MCF 10A (cell line): Measurements from ENCODE around the gene COLEC12. TPM values are rescaled to one million over a fixed set of nuclear protein-coding genes. Genes with fewer than 3 reads are reported as not detected.

ENCODE experiments used
- BruUV-seq: library from RNA; stranded (reverse); fragments of 400-500 nt; replicated peaks from 2 replicates; lab custom pipeline; 2021; lab: Mats Ljungman, UMichigan
- CTCF ChIA-PET: fragments of 300-600 bp; sonication (Branson Sonifier 250); formaldehyde crosslinking; extraction: SDS; loops from one replicate; lab custom pipeline; 2021; ENCODE audit warnings: antibody characterized with exemption, inconsistent platforms; lab: Yijun Ruan, JAX
- POLR2A ChIA-PET: fragments of 300-600, 350-650 bp; sonication (Branson Sonifier 250); formaldehyde crosslinking; extraction: SDS; loops from one replicate; lab custom pipeline; 2020; ENCODE audit warnings: antibody characterized with exemption, inconsistent platforms; lab: Yijun Ruan, JAX
- DNase-seq: peaks from one replicate; pipeline ENCODE4 v3.0.0-alpha.2; 2018; ENCODE audit not compliant: unreplicated experiment
- H3K27ac Mint-ChIP-seq: one replicate; pipeline ENCODE4 v1.8.0; 2022; ENCODE audit warnings: mild to moderate bottlenecking, low read depth, mixed read lengths; ENCODE audit not compliant: unreplicated experiment
- H3K27me3 Mint-ChIP-seq: one replicate; pipeline ENCODE4 v1.8.0; 2022; ENCODE audit warnings: mixed read lengths; ENCODE audit not compliant: insufficient read depth, unreplicated experiment
- H3K36me3 Mint-ChIP-seq: one replicate; pipeline ENCODE4 v1.8.0; 2022; ENCODE audit warnings: mild to moderate bottlenecking, moderate library complexity, mixed read lengths; ENCODE audit not compliant: insufficient read depth, unreplicated experiment
- H3K4me1 Mint-ChIP-seq: one replicate; pipeline ENCODE4 v1.8.0; 2022; ENCODE audit warnings: mixed read lengths; ENCODE audit not compliant: insufficient read depth, unreplicated experiment
- H3K4me3 Mint-ChIP-seq: one replicate; pipeline ENCODE4 v1.8.0; 2022; ENCODE audit warnings: mild to moderate bottlenecking, moderate library complexity, mixed read lengths; ENCODE audit not compliant: unreplicated experiment
- H3K9me3 Mint-ChIP-seq: one replicate; pipeline ENCODE4 v1.8.0; 2022; ENCODE audit warnings: mixed read lengths; ENCODE audit not compliant: unreplicated experiment
- CTCF ChIP-seq: fragments of 200-600 bp; IDR thresholded peaks from one replicate; pipeline ENCODE4 v1.8.0; 2022; ENCODE audit warnings: antibody characterized with exemption, mild to moderate bottlenecking; ENCODE audit not compliant: unreplicated experiment
- intact Hi-C: fragments of 100-400 bp; cut with micrococcal nuclease; formaldehyde crosslinking; loops from 2 replicates; pipeline ENCODE4 v1.14.1; 2022
- total RNA-seq: library from RNA; stranded (reverse); gene quantifications from 2 replicates; pipeline ENCODE4 v1.2.3, GENCODE V29; 2022

The COLEC12 gene
- total RNA-seq, 1 experiment from 2014 or later = 0.05 TPM

DNA sequence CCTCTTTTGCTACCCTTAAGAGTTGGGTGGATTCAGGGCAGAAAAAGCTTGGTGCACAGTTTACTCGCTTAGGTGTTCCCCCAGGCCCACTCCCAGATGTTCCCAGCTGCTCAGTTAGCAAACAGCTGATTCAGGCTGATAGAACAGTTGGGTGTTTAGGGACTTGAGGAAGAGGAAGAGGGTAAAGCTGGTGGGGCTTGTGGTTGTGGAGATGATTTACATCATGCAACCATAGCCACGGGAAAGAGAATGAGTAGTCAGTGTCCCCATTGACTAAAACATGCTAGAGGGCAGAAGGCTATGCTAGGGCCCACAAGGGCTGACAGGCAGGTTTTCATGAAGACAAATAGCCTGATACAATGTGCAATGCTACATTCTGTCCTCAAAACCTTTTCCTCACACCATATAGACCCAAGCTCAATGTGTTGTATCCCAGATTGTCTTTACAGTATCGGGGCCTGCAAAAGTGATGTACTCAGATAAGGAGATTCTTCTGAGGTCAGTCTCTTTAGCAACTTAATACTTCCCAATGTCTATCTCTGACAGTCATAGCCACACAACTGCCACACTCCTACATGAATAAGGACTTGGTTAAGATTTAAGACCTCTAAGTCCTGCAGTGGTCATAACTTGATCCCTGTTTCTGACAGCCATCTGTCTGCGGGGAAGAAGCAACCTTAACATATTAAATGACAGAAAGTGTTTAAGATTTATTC is 15.6 kb downstream of the COLEC12 start:
- Mint-ChIP-seq H3K4me1 (peaks cover 6% of the 10 kb centered on the region), H3K27me3 (no peaks in the 10 kb centered on the region), H3K36me3 (no peaks in the 10 kb centered on the region), H3K4me3 (no peak overlapping the region), H3K27ac (no peak overlapping the region), H3K9me3 (peaks cover 42% of the 10 kb centered on the region)
- BruUV-seq = no TSS peak
- ChIA-PET CTCF (interaction anchor here (2.2 kb wide), 1 partner anchor 11 kb away, joined by 8 read pairs; no protein-coding TSS in a partner anchor), POLR2A (interaction anchor here (0.5 kb wide), 1 partner anchor 327 kb away, joined by 4 read pairs; the partner anchor contains the start of gene USP14)
- intact Hi-C loops = no loop called here
- no peak for TF ChIP-seq CTCF
- no peak for DNase-seq

- Mint-ChIP-seq H3K27me3 (no peaks in the 10 kb centered on the region), H3K9me3 (peaks cover 17% of the 10 kb centered on the region), H3K27ac (no peak overlapping the region), H3K36me3 (no peaks in the 10 kb centered on the region), H3K4me3 (no peak overlapping the region), H3K4me1 (no peaks in the 10 kb centered on the region)
- intact Hi-C loops = no loop called here
- no peak for TF ChIP-seq CTCF
- CTCF ChIA-PET = interaction anchor here (0.6 to 1.2 kb wide), 2 partner anchors 191 to 229 kb away, joined by 3 to 5 read pairs; no protein-coding TSS in a partner anchor
- POLR2A ChIA-PET = no interaction called here
- DNase-seq = no peak
- BruUV-seq = no TSS peak
These were observed 21.8 kb downstream of the COLEC12 start for GRCh38 chr18:478681-479080.

DNA sequence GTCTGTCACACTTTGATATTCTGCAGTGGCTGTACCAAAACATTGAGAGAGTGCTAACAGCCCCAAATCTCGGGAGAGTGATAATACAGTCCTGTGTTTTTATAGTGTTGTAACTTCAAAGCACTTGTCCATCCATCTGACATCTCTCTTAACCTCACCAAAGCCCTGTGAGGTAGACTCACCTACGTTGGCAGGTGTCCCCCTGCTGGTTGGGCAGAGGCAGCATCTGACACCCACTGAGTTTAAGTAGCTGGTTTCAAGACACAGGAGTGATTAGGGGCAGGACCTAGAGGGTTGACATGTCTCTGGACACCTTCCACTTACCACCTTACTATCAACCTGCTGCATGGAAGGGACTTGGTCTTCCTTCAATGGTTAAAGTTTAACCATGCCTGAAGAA is 22.9 kb downstream of the COLEC12 start:
- peak; percentile 53 for DNase-seq
- H3K4me3 Mint-ChIP-seq = no peak overlapping the region
- H3K27ac Mint-ChIP-seq = no peak overlapping the region
- intact Hi-C loops = loop anchor here (2.0 kb wide), 1 partner anchor 191 kb away; no protein-coding TSS in a partner anchor
- no peaks in the 10 kb centered on the region for H3K27me3 Mint-ChIP-seq
- BruUV-seq = no TSS peak
- H3K9me3 Mint-ChIP-seq = peaks cover 12% of the 10 kb centered on the region
- ChIA-PET CTCF (interaction anchor here (0.6 kb wide), 1 partner anchor 27 kb away, joined by 3 read pairs; no protein-coding TSS in a partner anchor), POLR2A (no interaction called here)
- H3K4me1 Mint-ChIP-seq = no peaks in the 10 kb centered on the region
- no peaks in the 10 kb centered on the region for H3K36me3 Mint-ChIP-seq
- TF ChIP-seq CTCF = no peak

DNA sequence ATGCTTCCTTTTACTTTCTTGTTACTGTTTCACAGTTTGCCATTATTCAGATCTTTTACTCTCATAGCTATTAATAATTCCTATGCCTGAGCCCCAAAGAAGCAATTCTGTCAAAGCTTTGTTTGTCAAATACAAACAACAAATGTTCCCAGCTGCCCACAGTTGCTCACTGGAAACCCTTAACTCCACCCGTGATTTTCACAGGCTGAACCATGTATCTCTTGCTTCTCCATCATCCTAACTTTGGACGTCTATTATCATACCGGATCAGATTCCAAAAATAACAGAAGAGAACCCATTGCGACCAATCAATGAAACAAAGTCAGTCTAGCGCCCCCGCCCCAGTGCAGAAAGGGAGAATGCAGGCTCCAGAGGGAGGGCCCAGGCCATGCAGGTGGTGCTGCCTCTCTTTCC is 24.2 kb downstream of the COLEC12 start:
- ChIA-PET POLR2A (no interaction called here), CTCF (interaction anchor here (0.7 kb wide), 1 partner anchor 133 kb away, joined by 3 read pairs; no protein-coding TSS in a partner anchor)
- intact Hi-C loops = loop anchor here (2.0 kb wide), 1 partner anchor 189 kb away; no protein-coding TSS in a partner anchor

More for the DNA sequence above, 24.2 kb downstream of the COLEC12 start:
- Mint-ChIP-seq H3K36me3 (no peaks in the 10 kb centered on the region), H3K27ac (no peak overlapping the region), H3K27me3 (no peaks in the 10 kb centered on the region), H3K9me3 (peaks cover 12% of the 10 kb centered on the region), H3K4me3 (no peak overlapping the region), H3K4me1 (no peaks in the 10 kb centered on the region)
- DNase-seq = no peak
- BruUV-seq = no TSS peak
- TF ChIP-seq CTCF = no peak
